NOMO-1 treated with DMSO at 0.1 percent for 48 hours (cell line): ENCODE measurements around the gene RASL11B.

Experiments used
- DNase-seq: peaks from one replicate; lab custom pipeline; 2025; ENCODE audit not compliant: unreplicated experiment; lab: John Stamatoyannopoulos, UW

The RASL11B gene

DNA sequence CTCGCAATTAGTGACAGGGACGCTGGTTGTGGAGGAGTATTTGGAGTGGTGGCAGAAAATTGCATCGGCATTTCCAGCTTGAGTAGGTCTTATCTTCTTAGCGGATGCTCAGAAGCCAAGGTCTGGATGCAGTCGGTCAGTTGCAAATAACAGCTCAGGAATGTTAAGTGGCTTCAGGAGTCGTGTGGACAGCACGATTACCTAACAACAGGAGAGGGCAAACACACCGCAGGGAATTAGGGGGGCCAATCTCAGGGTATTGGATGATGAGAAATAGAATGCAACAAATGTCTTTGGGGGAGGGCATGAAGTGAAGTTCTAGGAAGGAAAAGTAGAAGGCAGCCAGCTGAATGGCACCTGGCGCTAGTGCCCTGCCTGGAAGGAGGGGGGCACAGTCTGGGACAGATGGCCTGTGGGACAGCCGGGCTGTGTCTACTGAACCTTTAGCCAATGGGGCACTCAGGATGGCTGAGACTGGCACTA lies 11.8 kb downstream of the RASL11B start:
- DNase-seq, result no peak

DNA sequence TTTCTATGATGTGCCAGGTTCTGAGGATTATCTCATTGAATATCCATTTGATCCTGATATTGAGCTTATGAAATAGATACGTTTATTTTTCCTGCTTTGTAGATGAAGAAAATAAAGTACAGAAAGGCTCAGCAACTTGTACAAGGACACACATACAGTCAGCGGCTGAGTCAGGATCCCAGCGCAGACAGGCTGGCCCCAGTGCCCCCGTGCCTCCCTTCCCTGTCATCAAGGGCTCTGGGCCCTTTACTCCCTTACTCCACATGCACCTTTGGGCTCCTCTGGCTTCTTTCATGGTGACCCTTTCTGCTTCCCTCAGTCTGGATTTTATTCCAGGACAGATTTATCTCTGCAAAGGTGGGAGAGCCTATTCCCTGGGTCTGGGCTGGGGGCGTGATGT lies 12.8 kb downstream of the RASL11B start:
- DNase-seq, result no peak

DNA sequence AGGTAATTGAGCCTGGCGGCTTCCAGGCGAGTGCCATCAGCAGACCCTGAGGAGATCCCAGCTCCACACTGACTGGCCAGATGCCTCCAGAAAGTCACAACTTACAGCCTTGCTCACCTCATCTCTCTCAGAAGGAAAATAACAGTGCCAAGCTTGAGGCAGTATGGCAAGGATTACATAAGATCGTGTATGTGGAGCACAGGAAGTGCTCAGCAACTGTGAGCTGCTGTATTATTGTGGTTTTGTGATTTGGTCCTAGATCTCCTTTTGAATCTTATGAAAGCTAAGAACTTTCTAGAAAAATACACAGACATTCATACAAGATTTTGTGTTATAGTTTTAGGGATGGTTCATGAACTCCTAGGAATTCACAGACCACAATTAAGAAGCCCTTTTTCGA lies 14.0 kb downstream of the RASL11B start:
- DNase-seq, result no peak

DNA sequence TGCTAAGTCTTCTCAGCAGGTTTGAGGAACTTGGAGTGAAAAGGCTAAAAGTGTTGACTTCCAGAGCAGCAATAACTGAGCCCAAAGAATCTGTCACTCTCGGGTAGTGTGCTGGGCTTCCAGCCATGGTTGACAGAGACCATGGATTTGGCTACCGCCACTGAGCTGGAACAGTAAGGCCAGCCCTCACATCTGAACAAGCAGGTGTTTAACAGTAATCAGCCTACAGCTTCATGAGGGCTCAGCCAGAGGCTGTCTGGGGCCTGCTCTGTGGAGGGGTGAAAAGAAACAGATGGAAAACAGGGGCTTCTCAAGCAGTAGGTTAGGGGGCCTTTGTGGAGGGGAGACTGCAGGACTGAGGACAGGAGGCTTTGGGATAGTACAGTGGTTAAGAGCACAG lies 14.9 kb downstream of the RASL11B start:
- DNase-seq, result no peak

GRCh38 chr4:52877694-52878093 lies 15.6 kb downstream of the RASL11B start:
- no peak for DNase-seq

DNA sequence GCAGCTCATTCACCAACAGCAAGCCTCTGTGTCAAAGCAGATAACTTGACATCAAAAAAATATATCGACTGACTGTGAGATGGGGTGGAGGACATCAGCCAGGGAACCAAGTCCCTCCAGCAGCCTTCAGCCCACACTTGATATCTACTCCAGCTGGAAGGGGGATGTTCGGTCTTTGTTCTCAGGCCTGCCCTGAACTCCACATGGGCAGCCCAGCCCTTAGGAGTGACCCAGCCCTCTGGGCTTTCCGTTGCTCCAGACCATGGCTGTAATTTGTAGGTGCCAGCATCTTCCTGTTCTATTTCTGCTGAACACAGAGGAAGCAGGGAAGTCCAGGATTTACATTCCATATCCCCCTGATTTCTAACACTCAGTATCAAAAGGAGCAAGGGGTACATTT lies 17.4 kb downstream of the RASL11B start:
- DNase-seq, result no peak

GRCh38 chr4:52880994-52881393 lies 18.9 kb downstream of the RASL11B start:
- no peak for DNase-seq

DNA sequence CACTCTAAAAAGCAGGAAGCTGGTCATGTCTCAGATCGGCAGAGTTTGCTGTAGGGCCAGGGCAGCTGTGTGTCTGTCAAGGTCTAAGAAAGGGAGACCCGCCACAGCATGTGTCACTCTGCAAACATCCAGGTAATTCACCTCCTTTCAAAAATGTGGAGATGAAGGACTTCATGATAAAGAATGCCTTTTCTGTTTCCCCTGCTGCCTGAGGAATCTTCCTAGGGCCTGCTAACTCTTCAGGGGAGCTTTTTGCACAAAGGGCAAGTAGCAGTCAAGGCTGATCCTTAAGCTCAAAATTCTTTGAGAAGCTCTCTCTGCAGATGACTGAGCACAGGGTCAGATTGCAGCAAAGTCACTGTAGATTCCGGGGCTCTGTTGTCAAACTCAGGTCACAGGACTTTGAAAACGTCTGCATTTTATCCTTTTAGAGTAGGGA lies 21.1 kb downstream of the RASL11B start:
- no peak for DNase-seq

DNA sequence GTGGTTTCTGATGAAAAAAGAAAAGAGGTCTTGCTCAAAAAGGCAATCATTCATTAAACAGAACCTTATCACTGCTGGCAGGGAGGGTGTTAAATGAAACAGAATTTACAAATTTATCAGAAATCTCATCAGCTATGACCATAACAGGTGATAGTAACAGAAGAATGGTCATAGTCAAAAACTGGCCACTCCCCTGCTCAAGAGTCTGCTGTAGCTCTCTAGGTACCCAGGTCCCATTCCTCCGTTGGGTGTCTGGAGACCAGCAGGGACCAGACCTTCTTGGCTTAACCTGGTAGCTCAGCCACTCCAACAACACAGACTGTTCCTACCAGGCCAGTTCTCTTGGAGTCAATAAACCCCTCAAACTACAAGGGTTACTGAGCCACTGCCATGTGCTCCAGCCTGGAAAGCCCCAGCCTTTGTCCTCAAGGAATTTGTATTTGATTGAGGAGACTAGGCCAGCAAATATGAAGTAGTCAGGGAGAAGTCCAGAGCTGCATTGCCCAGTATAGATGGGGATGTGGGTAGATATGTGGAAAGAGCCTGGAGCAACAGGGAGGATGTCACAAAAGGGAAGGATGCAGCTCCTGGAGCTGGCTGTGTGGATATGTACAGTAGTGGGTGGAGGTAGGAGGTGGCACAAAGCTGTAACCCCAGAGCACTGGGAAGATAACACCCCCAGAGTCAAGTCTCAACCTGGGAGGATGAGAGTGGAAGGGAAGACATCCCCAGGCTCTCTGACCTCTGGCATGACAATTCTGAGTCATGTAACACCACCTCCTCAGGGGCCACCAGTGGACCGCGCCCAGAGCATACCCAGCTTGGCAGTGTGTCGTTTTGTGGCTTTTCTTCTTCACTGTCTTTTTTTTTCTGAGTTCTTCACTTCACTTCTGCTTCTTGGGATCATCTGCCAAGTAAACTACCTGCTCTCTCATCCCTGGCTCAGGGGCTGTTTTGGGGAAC lies 21.9 kb downstream of the RASL11B start:
- DNase-seq, result no peak

DNA sequence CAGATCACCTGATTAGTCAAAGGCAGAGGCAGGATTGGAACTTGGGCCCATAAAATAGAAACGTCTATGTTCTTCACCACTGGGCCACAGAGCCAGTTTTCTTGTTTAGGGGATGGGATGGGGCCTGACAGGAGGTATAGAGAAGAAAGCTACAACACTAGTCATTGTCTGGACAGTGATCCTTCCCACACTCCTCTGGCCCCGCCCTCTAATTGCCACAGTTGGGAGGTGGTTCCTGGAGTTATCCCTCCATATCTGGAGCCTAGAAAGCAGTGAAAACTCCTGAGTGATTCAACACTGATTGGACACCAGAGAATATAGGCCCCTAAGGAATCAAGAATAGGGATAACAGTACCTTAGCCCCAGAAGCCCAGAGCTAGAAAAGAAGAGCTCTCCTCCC lies 22.9 kb downstream of the RASL11B start:
- no peak for DNase-seq

- DNase-seq, result no peak
Measured at GRCh38 chr4:52889354-52889753, 27.2 kb downstream of the RASL11B start.

DNA sequence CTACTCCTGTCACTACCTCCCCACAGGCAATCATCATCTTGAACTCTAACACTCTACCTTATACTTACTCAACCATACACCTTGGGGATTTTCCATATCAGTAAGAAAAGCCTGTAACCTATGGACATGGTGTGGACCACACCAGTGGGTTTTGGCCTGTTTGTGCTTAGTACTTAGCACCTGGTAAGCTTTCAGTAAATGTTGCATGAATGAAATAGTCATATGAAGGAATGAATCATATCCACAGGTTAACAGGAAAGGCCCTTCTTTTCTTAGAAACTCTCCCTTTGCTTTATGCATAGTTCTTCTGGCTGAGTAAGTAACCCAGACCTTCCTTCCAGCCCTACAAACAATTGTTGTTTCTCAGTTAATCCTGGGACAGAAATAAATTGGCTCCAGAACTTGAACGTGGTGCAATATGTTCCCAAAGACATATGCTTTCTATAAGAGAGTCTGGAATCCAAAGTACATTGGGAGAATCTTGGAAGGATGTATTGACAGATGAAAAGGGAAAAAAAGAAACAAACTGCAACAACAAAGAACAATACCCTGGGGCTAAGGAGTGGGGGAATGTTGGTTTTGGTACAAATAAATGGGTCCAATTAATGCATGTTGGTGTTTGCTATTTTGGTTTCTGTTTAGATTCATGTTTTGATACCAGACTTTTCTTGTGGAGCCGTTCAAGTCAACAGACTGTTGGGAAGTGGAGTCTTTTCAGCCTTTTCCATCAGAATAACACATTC lies 27.8 kb downstream of the RASL11B start:
- DNase-seq, result no peak

DNA sequence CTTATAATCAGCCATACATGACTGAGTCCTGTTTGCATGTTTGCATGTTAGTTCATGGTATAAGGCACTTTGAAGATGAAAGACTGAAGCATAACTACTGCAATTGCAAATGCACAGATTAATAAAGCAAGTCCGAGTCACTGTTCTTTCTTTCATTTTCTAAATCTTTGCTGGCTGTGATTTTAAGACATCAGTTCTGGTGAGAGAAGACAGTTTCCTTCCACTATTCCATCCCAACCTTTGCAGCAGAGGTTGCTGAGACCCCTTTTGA lies 28.3 kb downstream of the RASL11B start:
- no peak for DNase-seq

- DNase-seq, result no peak
Measured at GRCh38 chr4:52891743-52892142, 29.6 kb downstream of the RASL11B start.

GRCh38 chr4:52892880-52893279 lies 30.8 kb downstream of the RASL11B start:
- DNase-seq, result no peak

DNA sequence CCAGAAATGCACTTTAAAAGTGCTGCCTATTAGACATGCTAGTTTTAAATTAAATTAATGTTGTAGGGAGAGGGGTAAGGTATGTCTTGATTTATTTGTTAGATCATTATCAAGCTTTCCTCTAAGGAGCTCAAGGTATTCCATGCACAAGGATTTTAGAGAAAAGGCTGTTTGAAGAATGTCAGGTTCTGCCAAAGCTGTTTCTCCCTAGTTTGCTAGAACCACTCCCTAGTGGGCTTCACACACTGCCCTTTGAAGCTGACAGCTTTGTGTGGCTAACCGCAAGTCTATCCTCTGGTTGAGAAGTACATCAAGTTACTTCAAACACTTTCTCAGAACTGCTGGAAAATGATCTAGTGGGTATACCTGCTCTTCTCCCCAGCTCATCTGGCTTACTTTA lies 32.3 kb downstream of the RASL11B start:
- no peak for DNase-seq

DNA sequence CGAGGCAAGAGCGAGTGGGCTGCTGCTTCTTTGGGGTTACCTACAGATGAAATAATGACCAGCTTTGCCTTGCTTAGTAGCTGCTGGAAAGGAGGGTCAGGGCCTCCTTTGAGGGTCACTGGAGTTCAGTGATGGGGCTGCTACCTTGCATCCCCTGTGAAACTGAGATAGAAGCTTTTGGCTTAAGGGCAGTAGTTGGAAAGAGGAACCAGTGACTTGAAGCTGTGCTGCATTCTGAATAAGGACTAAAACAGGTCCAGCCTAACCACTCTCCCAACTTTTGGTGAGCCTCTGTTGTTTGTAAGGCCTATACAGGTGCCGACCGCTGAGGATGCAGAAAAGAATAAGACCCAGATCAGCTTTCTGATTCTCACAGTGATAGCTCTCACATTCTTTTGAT lies 41.2 kb downstream of the RASL11B start:
- DNase-seq, result no peak

DNA sequence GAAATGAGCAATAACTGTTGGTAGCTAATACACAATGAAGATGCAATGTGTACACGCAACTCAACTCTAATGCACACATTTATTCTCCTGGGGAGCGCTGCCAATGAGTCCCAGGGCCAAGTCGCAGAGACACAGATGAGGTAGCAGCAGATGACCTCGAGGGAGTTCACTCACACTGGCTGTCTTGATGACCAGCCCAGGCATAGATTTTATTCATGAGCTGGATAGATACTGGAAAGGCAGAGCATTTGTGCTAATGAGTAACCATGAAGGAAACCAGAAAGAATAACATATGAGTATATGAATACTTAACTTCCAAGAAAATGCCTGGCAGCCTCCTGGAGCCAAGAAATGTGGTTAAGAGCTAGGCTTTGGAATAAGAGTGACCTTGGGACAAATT lies 42.3 kb downstream of the RASL11B start:
- DNase-seq, result no peak

DNA sequence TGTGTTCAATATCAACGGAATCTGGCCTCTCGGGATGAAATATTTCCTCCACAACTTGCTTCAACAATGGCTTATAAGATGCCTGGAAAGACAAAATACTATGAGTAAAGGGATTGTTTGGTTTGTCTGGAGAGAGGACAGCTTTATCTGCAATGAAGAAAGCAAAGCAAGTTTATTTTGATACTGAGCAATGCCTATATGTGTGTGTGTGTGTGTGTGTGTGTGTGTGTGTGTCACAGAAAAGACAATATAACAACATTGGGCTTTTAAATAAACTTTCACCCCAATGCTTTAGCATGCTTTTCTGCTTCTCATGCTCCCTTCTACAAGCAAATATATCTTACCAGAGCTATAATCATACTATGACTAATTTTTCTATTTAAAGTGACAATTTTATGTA lies 45.4 kb downstream of the RASL11B start:
- DNase-seq, result no peak

DNA sequence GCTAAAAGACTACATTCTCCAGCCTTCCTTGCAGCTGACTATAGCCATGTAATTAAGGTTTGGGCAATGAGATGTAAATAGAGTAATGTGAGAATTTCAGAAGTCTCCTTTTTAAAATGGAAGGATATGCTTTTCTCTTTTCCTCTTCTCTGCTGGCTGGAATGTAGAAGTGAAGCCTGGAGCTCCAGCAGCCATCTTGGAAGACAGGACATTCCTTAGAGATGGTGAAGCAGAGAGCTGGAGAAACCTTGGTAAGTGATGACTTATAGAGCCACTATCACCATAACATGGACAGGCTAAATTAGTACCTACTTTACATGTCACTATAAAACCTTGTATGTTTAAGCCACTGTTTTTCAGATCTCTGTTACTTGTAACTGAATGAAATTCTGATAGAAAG lies 48.0 kb downstream of the RASL11B start:
- no peak for DNase-seq

GRCh38 chr4:52911684-52912294 lies 49.7 kb downstream of the RASL11B start:
- peak; percentile 12 for DNase-seq

- no peak for DNase-seq
Measured at GRCh38 chr4:52912608-52913007, 50.5 kb downstream of the RASL11B start.
